ENCODE data around the gene FAM174B.

The FAM174B gene

GRCh38 chr15:92612891-92613290 lies 42.7 kb downstream of the FAM174B start:
- no peak overlapping the region for H3K27ac ChIP-seq (ENCODE audit: low read depth, low read length, poor library complexity, severe bottlenecking)
- no peaks in the 10 kb centered on the region for H3K36me3 ChIP-seq (ENCODE audit: insufficient read depth, low read length)
- no peaks in the 10 kb centered on the region for H3K4me1 ChIP-seq (ENCODE audit: insufficient read depth, low read length, severe bottlenecking)
- no peak overlapping the region for H2AFZ ChIP-seq (ENCODE audit: low read length)
- no peaks in the 10 kb centered on the region for H3K27me3 ChIP-seq (ENCODE audit: insufficient read depth, low read length)
- no peaks in the 10 kb centered on the region for H4K20me1 ChIP-seq (ENCODE audit: insufficient read depth, low read length)
- no peak overlapping the region for H3K9ac ChIP-seq (ENCODE audit: low read length)
- H3K9me3 ChIP-seq (ENCODE audit: low read length), result no peaks in the 10 kb centered on the region
- TF ChIP-seq EZH2 (IDR thresholded peaks at IDR 0.05; ENCODE audit: borderline replicate concordance, low read length), result no peak
- TF ChIP-seq CTCF (IDR thresholded peaks at IDR 0.05; ENCODE audit: low read length), result no peak
- no peak overlapping the region for H3K4me3 ChIP-seq (ENCODE audit: low read depth, low read length, poor library complexity, severe bottlenecking)
- H3K9me2 ChIP-seq (ENCODE audit: low read depth, low read length), result no peaks in the 10 kb centered on the region
- H3K4me2 ChIP-seq (ENCODE audit: low read length), result no peak overlapping the region
- H3F3A ChIP-seq (ENCODE audit: insufficient read depth, low read length), result no peaks in the 10 kb centered on the region
- no peaks in the 10 kb centered on the region for H3K79me2 ChIP-seq (ENCODE audit: insufficient read depth, low read length)

GRCh38 chr15:92611995-92612745 lies 43.4 kb downstream of the FAM174B start:
- no peaks in the 10 kb centered on the region for H3K27me3 ChIP-seq (ENCODE audit: insufficient read depth, low read length)
- H3K9ac ChIP-seq (ENCODE audit: low read length), result no peak overlapping the region
- H3F3A ChIP-seq (ENCODE audit: insufficient read depth, low read length), result no peaks in the 10 kb centered on the region
- no peak for TF ChIP-seq EZH2 (IDR thresholded peaks at IDR 0.05; ENCODE audit: borderline replicate concordance, low read length)
- no peak for TF ChIP-seq CTCF (IDR thresholded peaks at IDR 0.05; ENCODE audit: low read length)
- no peaks in the 10 kb centered on the region for H3K79me2 ChIP-seq (ENCODE audit: insufficient read depth, low read length)
- no peak overlapping the region for H3K4me3 ChIP-seq (ENCODE audit: low read depth, low read length, poor library complexity, severe bottlenecking)
- H2AFZ ChIP-seq (ENCODE audit: low read length), result no peak overlapping the region
- H4K20me1 ChIP-seq (ENCODE audit: insufficient read depth, low read length), result no peaks in the 10 kb centered on the region
- H3K36me3 ChIP-seq (ENCODE audit: insufficient read depth, low read length), result no peaks in the 10 kb centered on the region
- no peak overlapping the region for H3K4me2 ChIP-seq (ENCODE audit: low read length)
- no peaks in the 10 kb centered on the region for H3K9me2 ChIP-seq (ENCODE audit: low read depth, low read length)
- no peak overlapping the region for H3K27ac ChIP-seq (ENCODE audit: low read depth, low read length, poor library complexity, severe bottlenecking)
- H3K4me1 ChIP-seq (ENCODE audit: insufficient read depth, low read length, severe bottlenecking), result no peaks in the 10 kb centered on the region
- no peaks in the 10 kb centered on the region for H3K9me3 ChIP-seq (ENCODE audit: low read length)

GRCh38 chr15:92611150-92611549 lies 44.4 kb downstream of the FAM174B start:
- no peaks in the 10 kb centered on the region for H3K4me1 ChIP-seq (ENCODE audit: insufficient read depth, low read length, severe bottlenecking)
- no peaks in the 10 kb centered on the region for H3K79me2 ChIP-seq (ENCODE audit: insufficient read depth, low read length)
- H3K9me3 ChIP-seq (ENCODE audit: low read length), result no peaks in the 10 kb centered on the region
- no peaks in the 10 kb centered on the region for H4K20me1 ChIP-seq (ENCODE audit: insufficient read depth, low read length)
- no peak for TF ChIP-seq EZH2 (IDR thresholded peaks at IDR 0.05; ENCODE audit: borderline replicate concordance, low read length)
- TF ChIP-seq CTCF (IDR thresholded peaks at IDR 0.05; ENCODE audit: low read length), result no peak
- H3K9me2 ChIP-seq (ENCODE audit: low read depth, low read length), result no peaks in the 10 kb centered on the region
- H3K4me3 ChIP-seq (ENCODE audit: low read depth, low read length, poor library complexity, severe bottlenecking), result no peak overlapping the region
- no peak overlapping the region for H3K27ac ChIP-seq (ENCODE audit: low read depth, low read length, poor library complexity, severe bottlenecking)
- H3F3A ChIP-seq (ENCODE audit: insufficient read depth, low read length), result no peaks in the 10 kb centered on the region
- H3K9ac ChIP-seq (ENCODE audit: low read length), result no peak overlapping the region
- no peak overlapping the region for H3K4me2 ChIP-seq (ENCODE audit: low read length)
- no peaks in the 10 kb centered on the region for H3K36me3 ChIP-seq (ENCODE audit: insufficient read depth, low read length)
- H2AFZ ChIP-seq (ENCODE audit: low read length), result no peak overlapping the region
- 0 out of 2 replicates have a peak, but pooled peaks cover 5% of the 10 kb centered on the region for H3K27me3 ChIP-seq (ENCODE audit: insufficient read depth, low read length)

All from OCI-LY1 (cell line).